HG03066 (cell line): ENCODE measurements around the gene SPAG4.

Source experiments
- ATAC-seq: cut with Tn5 transposase; IDR thresholded peaks from one replicate; pipeline ENCODE4 v1.9.1; 2021; ENCODE audit warnings: low read depth; ENCODE audit not compliant: unreplicated experiment

SPAG4 gene

DNA sequence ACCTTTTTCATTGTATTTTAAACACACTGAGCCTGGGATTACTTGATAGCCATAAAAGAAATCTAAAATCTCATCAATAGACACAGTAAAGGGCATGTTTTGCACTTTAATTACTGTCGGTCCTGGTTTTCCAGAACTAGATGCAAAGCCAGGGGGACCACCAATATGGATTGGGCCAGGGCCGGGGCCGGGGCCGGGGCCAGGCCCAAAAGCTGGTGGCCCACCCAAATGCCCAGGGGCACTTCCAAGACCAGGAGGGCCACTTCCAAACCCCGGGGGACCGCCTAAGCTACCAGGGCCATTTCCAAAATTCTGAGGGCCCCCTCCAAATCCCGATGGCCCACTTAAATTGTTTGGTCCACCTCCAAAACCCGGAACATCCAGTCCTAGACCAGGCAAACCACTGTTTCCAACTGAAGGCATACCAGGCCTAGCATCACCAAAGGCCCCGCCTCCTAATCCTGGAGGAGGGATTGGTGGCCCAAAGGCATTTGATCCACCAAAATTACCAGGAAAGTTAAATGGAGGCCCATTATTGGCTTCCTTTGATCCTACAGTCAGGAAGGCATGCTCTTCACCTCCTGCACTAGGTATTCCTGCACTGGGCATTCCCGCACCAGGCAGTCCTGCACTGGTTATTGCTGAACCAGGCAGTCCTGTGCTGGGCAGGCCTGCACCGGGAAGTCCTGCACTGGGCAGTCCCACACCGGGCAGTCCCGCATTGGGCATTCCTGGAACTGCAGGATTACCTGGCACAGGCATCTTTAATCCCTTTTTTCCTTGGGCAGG is 37.2 kb downstream of the SPAG4 start:
- ATAC-seq, result no peak

DNA sequence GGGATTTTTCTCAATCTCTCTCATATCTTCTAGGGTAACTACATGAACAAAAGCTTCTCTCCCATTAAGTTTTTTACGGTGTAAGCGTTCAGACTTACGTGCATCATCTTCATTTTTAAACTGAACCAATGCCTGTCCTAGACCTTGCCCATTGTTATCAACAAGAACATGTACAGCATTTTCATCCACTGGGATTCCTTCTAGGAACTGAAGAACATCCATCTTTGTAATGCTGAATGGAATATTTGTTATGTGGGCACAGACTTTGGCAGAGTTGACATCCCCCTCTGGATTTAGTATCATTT is 37.8 kb downstream of the SPAG4 start:
- ATAC-seq, result no peak

DNA sequence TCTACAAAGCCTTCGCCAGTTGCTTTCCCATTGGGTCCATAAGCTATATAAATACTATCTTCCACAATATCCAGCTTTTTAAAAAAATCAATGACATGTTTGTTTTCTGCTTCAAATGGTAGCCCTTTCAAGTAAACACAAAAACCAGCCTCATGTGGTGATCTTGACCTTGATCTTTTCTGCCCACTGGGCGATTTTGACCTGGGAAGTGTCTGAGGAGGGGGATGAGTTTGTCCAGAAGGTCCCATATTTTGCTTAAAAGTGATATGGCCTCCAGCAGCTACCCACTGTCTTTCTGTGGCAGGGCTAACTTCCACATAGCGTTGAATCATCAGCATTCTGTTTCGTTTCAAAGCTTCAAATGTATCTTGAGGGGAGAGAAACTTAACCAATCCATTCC is 38.3 kb downstream of the SPAG4 start:
- ATAC-seq, result no peak

DNA sequence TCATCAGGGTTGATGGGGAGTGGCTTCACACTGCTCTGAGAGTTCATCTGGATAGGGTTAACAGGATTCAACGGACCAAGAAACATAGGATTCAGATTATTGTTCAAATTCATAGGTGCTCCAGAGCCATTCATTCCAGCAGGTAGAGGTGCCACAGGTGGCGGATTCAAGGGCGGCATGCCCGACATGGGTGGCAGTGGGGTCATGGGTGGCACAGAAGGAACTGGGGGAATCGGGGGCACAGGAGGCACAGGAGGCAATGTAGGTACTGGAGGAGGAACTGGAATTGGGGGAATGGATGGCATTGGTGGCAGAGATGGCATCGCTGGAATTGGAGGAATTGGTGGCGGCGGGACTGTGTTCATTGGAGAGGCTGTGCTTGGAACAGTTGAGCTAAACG is 38.8 kb downstream of the SPAG4 start:
- no peak for ATAC-seq

DNA sequence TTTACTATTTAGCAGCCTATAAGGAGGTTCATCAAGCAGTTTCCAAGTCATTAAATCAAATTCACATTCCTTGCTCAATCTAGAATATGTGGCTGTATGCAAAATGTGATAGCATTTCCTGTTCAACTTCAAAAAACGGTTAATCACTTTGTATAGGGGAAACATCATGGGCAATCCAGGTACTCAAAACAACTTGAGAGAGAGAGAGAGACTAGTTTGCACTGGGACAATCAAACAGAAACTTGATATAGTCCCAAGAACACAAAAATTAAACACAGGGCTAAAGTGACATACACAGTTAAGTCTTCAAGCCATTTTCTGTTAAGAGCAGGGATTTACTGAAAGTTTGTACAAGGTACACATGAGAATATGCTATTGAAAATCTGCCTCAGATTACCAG is 41.6 kb downstream of the SPAG4 start:
- no peak for ATAC-seq

DNA sequence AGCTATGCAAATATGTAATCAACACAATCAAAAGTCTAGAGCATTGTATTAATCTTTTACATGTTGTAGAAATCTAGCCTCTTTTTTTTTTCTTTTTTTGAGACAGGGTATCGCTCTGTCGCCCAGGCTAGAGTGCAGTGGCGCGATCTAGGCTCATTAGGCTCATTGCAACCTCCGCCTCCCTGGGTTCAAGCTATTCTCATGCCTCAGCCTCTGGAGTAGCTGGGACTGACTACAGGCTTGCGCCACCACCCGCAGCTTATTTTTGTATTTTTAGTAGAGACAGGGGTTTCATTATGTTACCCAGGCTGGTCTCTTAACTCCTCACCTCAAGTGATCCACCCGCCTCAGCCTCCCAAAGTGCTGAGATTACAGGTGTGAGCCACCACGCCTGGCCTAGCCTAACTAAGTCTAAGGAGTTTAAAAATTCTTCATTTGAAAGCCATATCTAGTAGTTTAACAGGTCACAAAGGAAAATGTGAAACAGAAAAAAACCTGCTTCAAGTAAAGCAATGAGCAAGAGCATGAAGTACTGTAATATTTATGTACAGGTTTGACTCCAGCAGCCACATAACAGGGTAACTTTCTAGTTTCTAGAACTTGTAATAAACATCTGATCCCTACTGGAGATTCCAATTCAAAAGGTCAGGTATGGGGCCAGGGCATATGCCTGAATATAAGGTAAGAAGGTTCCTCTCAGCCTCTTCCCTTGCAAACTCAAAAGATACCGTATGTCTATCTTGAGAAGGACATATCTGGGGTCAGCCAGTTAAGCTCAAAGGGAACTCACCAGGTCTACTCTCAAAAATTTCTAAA is 44.7 kb downstream of the SPAG4 start:
- ATAC-seq, result no peak

DNA sequence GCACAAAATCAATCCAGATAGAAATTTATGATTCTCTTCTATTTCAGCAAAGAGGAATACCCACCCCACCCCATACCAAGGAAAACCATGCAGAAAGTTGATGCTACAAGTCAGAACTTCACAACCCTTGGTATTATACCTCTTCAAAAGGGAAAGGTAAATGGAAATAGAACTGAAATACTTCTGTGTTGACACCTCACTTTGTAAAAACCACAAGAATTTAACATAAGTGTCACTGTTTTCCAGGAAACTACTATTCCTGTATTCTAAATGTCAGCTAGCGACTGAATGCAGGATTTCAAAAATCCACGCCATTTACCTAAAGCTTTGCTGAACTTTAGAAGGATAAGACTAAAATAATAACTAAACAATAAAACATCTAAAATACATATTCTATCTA is 45.4 kb downstream of the SPAG4 start:
- no peak for ATAC-seq

DNA sequence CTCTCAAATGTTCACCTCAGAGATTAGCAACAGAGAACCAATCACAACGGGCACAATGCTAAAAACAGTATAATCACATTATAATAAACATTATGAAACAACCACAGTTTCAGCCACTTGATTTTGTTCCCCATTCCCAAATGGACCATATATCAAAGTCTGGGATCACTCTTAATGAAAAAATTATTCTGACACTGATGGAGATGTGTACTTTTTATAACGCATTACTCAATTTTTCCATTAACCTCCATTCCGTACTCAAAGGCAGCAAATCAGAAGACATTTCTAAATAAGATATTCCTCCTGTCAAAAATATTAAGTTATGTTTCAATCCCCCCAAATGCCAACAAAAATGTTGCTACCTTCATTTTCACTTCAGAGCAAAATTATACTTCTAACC is 46.3 kb downstream of the SPAG4 start:
- no peak for ATAC-seq

DNA sequence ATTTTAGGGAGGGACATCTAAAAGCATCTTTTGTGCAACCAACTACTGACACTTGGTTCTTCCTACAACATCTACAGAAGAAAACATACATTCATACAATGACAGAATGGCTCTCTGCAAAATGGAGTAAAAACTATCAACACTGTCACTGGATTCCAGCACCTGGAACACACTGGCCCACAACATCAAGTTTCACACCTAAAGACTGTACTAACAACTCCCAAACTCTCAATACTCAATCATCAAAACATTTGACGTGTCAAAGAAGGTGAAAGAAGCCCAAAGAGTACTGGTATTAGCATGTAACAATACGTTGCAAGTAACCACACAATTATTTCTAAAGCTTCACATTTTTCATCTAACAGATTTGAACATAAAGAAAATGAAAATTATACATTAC is 46.9 kb downstream of the SPAG4 start:
- no peak for ATAC-seq

DNA sequence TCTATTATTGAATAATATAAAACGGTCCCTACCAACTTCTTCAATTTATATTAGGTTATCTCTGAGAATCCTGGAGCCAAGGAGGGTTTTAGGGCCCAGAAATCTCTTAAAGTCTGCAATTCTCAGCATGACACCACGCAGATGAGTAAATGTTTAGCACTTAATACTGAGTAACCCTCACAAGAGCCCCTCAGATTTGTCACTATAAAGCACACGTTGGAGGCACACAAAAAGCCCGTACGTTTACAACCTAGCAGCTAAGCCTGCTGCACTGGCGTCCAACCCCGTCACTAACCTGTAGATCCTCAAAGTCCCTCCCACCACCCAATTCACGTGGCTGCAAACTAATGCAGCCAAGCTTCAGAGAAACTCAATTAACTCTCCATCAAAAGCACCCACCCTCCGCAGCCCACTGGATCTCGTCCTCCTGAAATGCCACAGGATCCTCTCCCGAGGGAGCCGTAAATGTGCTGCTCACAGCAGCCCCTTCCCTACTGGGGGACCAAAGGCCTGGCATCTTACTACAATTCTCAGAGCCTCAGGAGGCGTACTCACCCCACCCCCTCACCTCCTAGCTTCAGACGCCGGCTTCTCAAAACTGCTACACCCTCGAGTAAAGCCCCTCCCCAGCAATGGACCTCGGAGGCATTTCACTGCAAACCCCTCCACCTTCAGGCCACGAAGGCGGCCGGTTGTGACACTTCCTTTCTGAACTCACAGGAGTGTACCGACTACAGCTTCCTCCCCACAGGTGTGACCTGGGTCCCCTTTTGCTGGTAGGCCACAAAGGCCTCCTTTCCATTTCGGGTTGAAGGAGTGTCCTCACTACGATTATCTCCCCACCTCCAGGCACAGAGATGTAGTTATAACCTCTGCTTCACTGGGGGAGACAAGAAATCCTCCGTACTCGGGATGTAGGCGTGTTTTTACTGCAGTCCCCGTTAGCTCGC is 48.2 kb downstream of the SPAG4 start:
- peak; percentile 27 for ATAC-seq

DNA sequence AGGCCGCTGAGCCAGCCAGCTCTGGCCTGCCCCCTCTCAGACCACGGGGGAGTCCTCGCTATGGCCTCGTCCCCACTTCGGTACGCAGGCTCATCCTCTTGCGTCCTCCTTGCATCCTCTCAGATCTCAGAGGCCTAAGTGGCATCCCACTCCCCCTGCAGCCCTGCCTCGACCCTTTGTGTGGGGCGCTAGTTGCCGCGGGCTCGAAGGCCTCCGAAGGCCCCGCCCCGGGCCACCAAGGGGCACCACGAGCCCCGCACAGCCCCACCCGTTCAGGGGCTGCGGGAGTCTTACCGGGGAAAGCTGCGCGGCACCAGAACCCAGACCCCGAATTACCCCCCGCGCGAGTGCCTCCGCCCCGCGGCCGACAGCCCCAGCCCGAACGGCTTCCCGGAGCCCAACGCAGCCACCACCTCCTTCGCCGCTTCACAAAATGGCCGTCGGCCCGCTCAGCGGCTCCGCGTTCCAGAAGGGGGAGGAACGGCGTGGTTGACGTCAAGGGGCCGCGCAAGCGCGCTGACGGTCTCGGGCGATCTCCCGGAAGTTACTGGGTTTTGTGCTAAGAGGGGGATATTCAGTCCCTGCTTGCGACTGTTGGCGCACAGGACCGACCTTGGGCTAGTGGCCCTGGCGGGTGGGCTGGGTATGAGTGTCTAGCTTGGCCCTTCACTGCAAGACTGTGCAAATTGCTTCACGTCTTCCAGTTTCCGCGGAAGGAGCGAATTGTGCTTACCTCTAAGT is 49.0 kb downstream of the SPAG4 start, which contains the start of the genes CPNE1 and RBM12:
TSS of gene CPNE1 (minus strand) at position 435 of the 741 bp plus-strand sequence. CDS start 31,977 bp downstream, outside the sequence.
TSS of gene RBM12 (minus strand) at position 435 of the 741 bp plus-strand sequence. CDS start 9,578 bp downstream, outside the sequence.
- peak; percentile 74 for ATAC-seq

DNA sequence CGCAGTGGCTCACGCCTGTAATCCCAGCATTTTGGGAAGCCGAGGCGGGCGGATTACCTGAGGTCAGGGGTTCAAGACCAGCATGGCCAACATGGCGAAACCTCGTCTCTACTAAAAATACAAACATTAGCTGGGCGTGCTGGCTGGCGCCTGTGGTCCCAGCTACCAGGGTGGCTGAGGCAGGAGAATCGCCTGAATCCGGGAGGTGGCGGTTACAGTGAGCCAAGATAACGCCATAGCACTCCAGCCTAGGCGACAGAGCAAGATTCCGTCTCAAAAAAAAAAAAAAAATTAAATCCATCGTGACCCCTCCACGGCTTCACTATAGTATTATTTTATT is 50.3 kb downstream of the SPAG4 start:
- no peak for ATAC-seq

DNA sequence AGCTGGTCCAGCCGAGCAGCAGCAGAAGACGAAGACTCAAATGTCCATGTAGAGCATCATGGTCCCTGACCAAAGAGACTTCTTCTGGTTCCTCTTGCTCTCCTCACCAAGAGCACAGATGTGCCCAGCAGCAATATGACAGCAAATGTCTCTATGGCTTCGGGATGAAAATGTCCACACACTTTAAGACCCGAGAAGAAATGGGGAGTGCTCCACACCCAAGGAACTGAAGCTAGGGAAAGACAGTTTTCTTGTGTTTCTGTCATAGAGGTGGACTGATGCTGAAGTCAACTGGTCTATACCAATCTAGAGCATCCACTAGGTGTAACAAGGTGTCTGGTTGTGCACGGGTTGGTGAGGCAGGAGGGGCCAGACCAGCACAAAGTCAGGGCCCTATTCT is 53.6 kb downstream of the SPAG4 start:
- ATAC-seq, result no peak

DNA sequence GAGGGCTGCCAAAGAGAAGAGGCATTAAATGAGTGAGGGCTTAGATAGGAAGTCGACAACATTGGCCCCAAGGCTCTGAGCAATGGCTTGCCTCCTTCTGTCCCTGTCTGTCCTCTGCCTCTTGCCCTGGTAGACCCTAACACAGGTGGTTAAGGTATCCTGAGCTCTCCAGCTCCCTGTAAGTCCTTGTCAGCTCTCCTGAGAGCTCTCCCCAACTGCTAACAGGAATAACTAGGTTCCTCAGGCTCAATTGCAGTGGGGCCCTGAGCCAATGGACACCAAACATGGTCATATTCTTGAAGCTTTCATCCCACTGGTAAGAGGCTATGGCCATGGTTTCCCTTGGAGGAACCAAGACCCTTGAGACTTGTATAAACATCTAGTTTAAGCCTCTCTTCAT is 54.1 kb downstream of the SPAG4 start:
- no peak for ATAC-seq
